Calu3 (cell line): Measurements from ENCODE around the gene ARL13B. TPM values are rescaled to one million over a fixed set of nuclear protein-coding genes. Genes with fewer than 3 reads are reported as not detected.

Experiments used
- BruUV-seq: library from RNA; stranded (reverse); fragments of 400-500 nt; replicated peaks from 2 replicates; lab custom pipeline; 2021; lab: Mats Ljungman, UMichigan
- CTCF ChIA-PET: fragments of 300-600 bp; sonication (Branson Sonifier 250); formaldehyde crosslinking; loops from one replicate; lab custom pipeline; 2022; ENCODE audit warnings: antibody characterized with exemption; lab: Charles Lee
- DNase-seq: peaks from one replicate; pipeline ENCODE4 v3.0.0; 2022
- H3K27ac Mint-ChIP-seq: one replicate; pipeline ENCODE4 v1.8.0; 2022; ENCODE audit warnings: mixed read lengths; ENCODE audit not compliant: unreplicated experiment
- H3K27me3 Mint-ChIP-seq: one replicate; pipeline ENCODE4 v1.8.0; 2022; ENCODE audit warnings: mixed read lengths; ENCODE audit not compliant: unreplicated experiment
- H3K36me3 Mint-ChIP-seq: one replicate; pipeline ENCODE4 v1.8.0; 2022; ENCODE audit warnings: mild to moderate bottlenecking, moderate library complexity, mixed read lengths; ENCODE audit not compliant: insufficient read depth, unreplicated experiment
- H3K4me1 Mint-ChIP-seq: one replicate; pipeline ENCODE4 v1.8.0; 2022; ENCODE audit warnings: mild to moderate bottlenecking, low read depth, mixed read lengths; ENCODE audit not compliant: unreplicated experiment
- H3K4me3 Mint-ChIP-seq: one replicate; pipeline ENCODE4 v1.8.0; 2022; ENCODE audit warnings: mild to moderate bottlenecking, low read depth, moderate library complexity, mixed read lengths; ENCODE audit not compliant: unreplicated experiment
- H3K9me3 Mint-ChIP-seq: one replicate; pipeline ENCODE4 v1.8.0; 2022; ENCODE audit warnings: low read depth, mixed read lengths; ENCODE audit not compliant: unreplicated experiment
- CTCF ChIP-seq: fragments of 200-600 bp; IDR thresholded peaks from one replicate; pipeline ENCODE4 v1.8.0; 2022; ENCODE audit warnings: antibody characterized with exemption; ENCODE audit not compliant: unreplicated experiment
- intact Hi-C: fragments of 100-400 bp; cut with micrococcal nuclease; formaldehyde crosslinking; loops from one replicate; pipeline ENCODE4 v1.10.0; 2022; ENCODE audit not compliant: unreplicated experiment
- total RNA-seq: library from RNA; stranded (reverse); gene quantifications from 2 replicates; pipeline ENCODE4 v1.2.3, GENCODE V29; 2022

ARL13B gene
- total RNA-seq, 1 experiment from 2014 or later: 7.8 TPM

GRCh38 chr3:94001827-94002495, 22.0 kb downstream of the ARL13B start:
- Mint-ChIP-seq H3K36me3 (no peaks in the 10 kb centered on the region), H3K27me3 (no peaks in the 10 kb centered on the region), H3K9me3 (no peaks in the 10 kb centered on the region), H3K4me1 (no peaks in the 10 kb centered on the region), H3K27ac (no peak overlapping the region), H3K4me3 (no peak overlapping the region)
- no TSS peak for BruUV-seq
- no peak for DNase-seq
- TF ChIP-seq CTCF: no peak
- intact Hi-C loops: loop anchor here (10.0 kb wide), 1 partner anchor 103 kb away; no protein-coding TSS in a partner anchor
- CTCF ChIA-PET: no interaction called here

GRCh38 chr3:94004301-94004910, 24.5 kb downstream of the ARL13B start:
- H3K27me3 Mint-ChIP-seq: no peaks in the 10 kb centered on the region
- H3K4me3 Mint-ChIP-seq: no peak overlapping the region
- no TSS peak for BruUV-seq
- no peaks in the 10 kb centered on the region for H3K4me1 Mint-ChIP-seq
- no peaks in the 10 kb centered on the region for H3K9me3 Mint-ChIP-seq
- no peak overlapping the region for H3K27ac Mint-ChIP-seq
- no peaks in the 10 kb centered on the region for H3K36me3 Mint-ChIP-seq
- CTCF ChIA-PET: interaction anchor here (0.6 to 1.1 kb wide), 4 partner anchors 57 to 97 kb away, joined by 3 to 9 read pairs (median 4); no protein-coding TSS in a partner anchor
- no peak for TF ChIP-seq CTCF
- intact Hi-C loops: loop anchor here (1.0 to 10.0 kb wide), 2 partner anchors 65 to 100 kb away; no protein-coding TSS in a partner anchor
- no peak for DNase-seq

DNA sequence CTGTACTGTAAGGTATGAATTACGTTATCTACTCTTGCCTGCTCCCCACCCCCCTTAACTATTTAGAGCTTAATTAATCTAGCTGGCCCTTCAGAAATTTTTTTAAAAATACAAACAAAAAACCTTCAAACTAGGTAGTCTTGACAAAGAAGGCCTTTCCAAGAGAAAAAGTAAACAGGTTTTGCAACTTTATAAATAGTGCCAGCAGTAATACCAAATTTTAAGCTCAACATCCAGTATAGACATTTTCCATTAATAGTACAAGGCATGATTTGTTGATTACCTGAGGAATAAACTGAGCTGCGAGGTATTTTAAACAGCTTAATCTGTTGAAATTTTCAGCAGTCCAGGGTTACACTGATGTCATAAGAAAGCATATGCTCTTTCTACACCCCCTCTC, 28.3 kb downstream of the ARL13B start:
- CTCF ChIA-PET: no interaction called here
- BruUV-seq: no TSS peak
- no peaks in the 10 kb centered on the region for H3K4me1 Mint-ChIP-seq
- no peaks in the 10 kb centered on the region for H3K9me3 Mint-ChIP-seq
- no peak overlapping the region for H3K4me3 Mint-ChIP-seq
- H3K27ac Mint-ChIP-seq: no peak overlapping the region
- TF ChIP-seq CTCF: no peak
- intact Hi-C loops: loop anchor here (10.0 kb wide), 1 partner anchor 97 kb away; no protein-coding TSS in a partner anchor
- no peak for DNase-seq
- H3K36me3 Mint-ChIP-seq: no peaks in the 10 kb centered on the region
- H3K27me3 Mint-ChIP-seq: no peaks in the 10 kb centered on the region

DNA sequence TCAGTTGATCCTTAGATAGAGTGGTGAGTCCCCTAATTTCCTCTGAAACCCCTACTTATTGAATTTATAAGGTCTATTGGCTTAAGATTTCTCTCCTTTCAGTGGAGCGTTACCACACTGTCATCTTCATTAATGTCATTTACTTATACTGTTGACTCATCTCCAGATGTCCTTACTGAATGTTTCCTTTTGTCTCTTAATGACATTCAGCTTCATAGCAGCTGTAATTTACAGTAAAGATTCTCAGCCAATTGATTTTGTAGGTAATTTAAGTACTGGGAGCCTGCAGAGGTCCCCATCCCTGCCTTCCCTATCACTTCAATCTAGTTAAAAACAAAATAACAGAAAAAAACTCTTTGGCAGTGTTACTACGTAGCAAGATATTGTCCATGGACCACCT, 29.7 kb downstream of the ARL13B start:
- no TSS peak for BruUV-seq
- no peaks in the 10 kb centered on the region for H3K27me3 Mint-ChIP-seq
- intact Hi-C loops: loop anchor here (10.0 kb wide), 1 partner anchor 95 kb away; no protein-coding TSS in a partner anchor
- H3K4me3 Mint-ChIP-seq: no peak overlapping the region
- no peak for TF ChIP-seq CTCF
- no peak for DNase-seq
- H3K4me1 Mint-ChIP-seq: no peaks in the 10 kb centered on the region
- CTCF ChIA-PET: no interaction called here
- H3K9me3 Mint-ChIP-seq: no peaks in the 10 kb centered on the region
- H3K27ac Mint-ChIP-seq: no peak overlapping the region
- no peaks in the 10 kb centered on the region for H3K36me3 Mint-ChIP-seq
